ENCODE results near the gene RESP18. TPM values are rescaled to one million over a fixed set of nuclear protein-coding genes. Genes with fewer than 3 reads are reported as not detected.
"Not testable (repeated sequence)": the region's sequence is repeated elsewhere in the genome, so short reads cannot be mapped to it uniquely, and the experiment has no call there.

RESP18 gene
- total RNA-seq, 1 experiment from 2014 or later, result not detected

- Histone ChIP-seq H3K27me3 (peaks cover 3% of the 10 kb centered on the region; the same call in 1 of the 2 replicates), H3K36me3 (no peaks in the 10 kb centered on the region), H3K9me3 (no peaks in the 10 kb centered on the region), H3K4me3 (no peak overlapping the region)
- DNase-seq, result peak; percentile 75
Observed at GRCh38 chr2:219298759-219299371, 33.7 kb downstream of the RESP18 start.

DNA sequence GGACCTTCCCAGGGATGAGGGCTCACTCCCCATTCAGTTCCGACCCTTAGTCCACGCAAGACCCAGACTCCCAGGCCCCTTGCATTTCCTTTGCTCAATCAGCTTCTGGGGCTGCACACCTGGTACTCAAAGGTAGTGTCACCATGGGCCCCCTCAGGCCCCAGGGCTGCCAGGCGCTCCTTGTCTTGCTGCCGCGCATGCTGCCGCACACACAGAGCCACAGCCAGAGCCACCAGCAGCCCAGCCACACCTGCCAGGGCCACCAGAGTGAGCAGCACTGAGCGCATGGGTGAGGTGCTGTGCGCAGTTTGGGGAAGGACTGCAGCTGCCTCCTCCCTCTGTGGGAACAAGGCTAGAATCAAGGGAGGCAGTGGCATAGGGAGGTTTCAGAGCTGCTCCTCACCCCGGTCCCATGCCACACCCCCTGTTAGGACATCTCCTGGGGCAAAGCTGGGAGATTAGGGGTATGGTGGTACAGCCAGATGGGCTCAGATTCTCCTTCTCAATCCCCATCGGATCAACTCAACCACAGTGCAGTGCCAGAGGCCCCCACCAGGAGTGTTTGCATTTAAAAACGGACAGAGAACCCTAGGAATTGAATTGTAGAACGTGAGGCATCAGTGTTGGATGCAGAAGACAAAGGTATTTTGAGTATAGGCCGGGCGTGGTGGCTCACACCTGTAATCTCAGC lies 34.6 kb downstream of the RESP18 start:
- Histone ChIP-seq H3K9me3 (no peaks in the 10 kb centered on the region), H3K4me3 (no peak overlapping the region), H3K36me3 (no peaks in the 10 kb centered on the region), H3K27me3 (peaks cover 3% of the 10 kb centered on the region; the same call in 1 of the 2 replicates)
- DNase-seq, result no peak

DNA sequence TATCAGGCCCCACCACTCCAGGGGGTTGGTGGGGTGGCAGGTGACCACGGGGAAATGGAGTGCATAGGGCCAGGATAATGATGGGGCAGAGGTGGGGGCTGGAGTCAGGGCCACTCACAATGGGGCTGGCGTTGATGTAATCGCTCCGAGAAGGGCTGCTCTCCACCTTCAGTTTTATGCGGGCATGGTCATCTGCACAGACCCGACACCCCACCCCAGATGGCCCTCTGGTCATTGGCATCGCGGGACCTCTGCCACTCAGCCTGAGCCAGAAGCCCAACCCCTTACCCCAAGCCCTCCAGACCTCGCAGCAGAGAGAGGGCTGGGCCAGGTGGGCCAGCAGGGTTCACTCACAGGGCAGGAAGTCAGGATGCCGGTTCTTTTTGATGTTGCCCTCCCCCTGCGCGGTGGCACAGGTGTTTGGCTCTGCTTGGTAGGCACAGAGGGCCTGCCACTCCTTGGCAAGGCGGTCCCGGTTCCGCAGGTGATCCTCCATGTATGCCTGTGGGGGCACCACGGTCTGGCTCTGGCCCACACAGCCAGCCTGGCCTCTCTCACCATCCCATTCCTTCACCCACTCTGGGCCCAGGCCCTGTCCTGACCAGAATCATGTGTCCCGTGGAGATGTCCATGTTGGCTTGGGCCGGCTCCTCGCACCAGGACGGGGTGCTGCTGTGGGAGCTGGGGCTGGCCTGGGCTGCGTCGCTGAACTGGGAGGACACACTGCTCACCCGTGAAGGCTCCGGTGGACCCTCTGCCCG lies 35.7 kb downstream of the RESP18 start:
- no peaks in the 10 kb centered on the region for H3K9me3 ChIP-seq
- H3K27me3 ChIP-seq, result peaks cover 3% of the 10 kb centered on the region; the same call in 1 of the 2 replicates
- DNase-seq, result no peak
- H3K36me3 ChIP-seq, result no peaks in the 10 kb centered on the region
- no peak overlapping the region for H3K4me3 ChIP-seq

GRCh38 chr2:219296142-219296541 lies 36.4 kb downstream of the RESP18 start:
- H3K9me3 ChIP-seq, result no peaks in the 10 kb centered on the region
- H3K36me3 ChIP-seq, result no peaks in the 10 kb centered on the region
- H3K4me3 ChIP-seq, result no peak overlapping the region
- peaks cover under 1% of the 10 kb centered on the region; the same call in 1 of the 2 replicates for H3K27me3 ChIP-seq
- no peak for DNase-seq

DNA sequence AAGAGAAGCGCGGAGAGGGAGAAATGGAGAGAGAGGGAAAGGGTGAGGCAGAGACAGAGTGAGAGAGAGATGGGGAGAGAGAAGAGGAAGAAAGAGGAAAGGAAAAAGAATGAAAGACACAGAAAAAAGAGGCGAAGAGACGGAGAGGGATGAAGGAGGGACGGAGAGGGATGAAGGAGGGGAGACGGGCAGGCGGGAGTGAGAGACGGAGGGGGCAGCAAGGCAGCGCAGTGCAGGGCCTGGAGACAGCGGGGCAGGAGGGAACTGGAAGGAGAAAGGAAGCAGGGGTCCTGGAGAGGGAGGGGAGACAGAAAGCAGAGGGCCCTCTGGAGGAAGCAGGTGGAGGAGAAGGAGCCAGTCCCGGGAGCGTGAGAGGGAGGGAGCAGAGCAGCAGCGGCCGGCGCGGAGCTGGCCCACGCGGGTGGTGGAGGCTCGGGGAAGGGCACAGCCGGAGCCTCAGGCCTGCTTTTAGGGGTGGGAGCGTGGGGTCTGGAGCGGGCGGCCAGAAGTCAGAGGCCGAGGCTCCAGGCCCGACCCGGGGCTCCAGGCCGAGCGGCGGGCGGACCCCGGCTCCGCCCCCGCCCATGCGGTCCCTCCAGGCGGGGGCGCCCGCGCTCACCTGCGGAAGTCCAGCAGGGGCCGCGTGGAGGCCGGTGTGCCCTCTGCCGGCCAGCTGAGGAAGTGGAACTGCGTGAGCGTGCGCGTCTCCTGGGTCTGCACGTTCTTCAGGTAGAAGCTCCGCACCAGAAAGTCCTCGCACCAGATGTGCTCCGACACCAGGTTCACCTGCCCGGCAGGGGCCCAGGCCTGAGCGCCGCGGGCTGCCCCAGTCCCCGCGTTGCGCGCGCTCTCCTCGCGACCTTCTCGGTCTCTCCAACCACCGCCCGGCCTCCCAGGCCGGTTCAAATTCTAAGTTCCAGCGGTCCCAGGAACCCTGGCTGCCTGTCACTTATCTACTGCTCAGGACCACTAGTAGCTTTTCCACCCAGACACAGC lies 37.9 kb downstream of the RESP18 start:
- H3K4me3 ChIP-seq, result peak overlapping the region; percentile 32
- no peaks in the 10 kb centered on the region for H3K9me3 ChIP-seq
- DNase-seq, result peak; percentile 74
- H3K36me3 ChIP-seq, result no peaks in the 10 kb centered on the region
- H3K27me3 ChIP-seq, result no peaks in the 10 kb centered on the region

GRCh38 chr2:219293736-219294231 lies 38.8 kb downstream of the RESP18 start:
- DNase-seq, result no peak
- no peaks in the 10 kb centered on the region for H3K27me3 ChIP-seq
- H3K36me3 ChIP-seq, result no peaks in the 10 kb centered on the region
- H3K9me3 ChIP-seq, result no peaks in the 10 kb centered on the region
- H3K4me3 ChIP-seq, result no peak overlapping the region

DNA sequence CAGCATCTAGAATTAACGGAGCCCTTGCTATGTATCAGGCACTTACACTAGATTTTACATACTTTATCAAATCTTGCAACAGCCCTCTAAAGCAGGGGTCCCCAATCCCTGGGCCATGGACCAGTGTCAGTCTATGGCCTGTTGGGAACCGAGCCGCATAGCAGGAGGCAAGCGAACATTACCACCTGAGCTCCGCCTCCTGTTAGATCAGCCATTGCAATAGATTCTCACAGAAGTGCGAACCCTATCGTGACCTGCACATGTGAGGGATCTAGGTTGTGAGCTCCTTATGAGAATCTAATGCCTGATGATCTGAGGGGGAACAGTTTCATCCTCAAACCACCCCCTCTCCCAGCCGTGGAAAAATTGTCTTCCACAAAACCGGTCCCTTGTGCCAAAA lies 39.9 kb downstream of the RESP18 start:
- Histone ChIP-seq H3K36me3 (no peaks in the 10 kb centered on the region), H3K4me3 (no peak overlapping the region), H3K27me3 (no peaks in the 10 kb centered on the region), H3K9me3 (no peaks in the 10 kb centered on the region)
- no peak for DNase-seq

DNA sequence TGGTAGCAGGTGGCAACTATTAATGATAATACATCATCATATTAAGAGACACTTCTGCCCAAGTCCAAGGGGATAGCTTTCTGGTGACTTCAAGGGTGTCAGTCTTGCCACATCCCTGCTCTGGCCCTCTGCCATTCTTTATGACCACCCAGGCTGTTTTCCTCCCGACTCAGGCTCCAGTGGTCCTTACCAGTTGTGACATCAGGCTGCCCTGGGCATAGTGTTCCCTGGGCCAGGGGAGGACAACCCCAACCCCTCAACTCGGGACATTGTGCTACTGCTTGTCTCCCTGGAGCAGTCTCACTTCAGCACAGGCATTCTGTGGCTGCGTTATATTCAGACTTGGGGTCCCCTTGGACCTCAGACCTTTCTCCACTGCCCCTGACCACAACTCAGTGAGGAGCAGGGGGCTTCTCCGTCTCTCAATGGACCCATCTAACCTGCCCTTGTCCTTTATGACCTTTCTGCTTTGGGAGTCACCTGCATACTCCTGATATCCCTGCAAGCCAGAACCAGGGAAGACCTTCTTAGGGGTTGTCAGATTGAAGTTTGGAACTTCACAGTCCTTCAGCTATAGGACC lies 40.5 kb downstream of the RESP18 start:
- Histone ChIP-seq H3K4me3 (no peak overlapping the region), H3K9me3 (no peaks in the 10 kb centered on the region), H3K27me3 (no peaks in the 10 kb centered on the region), H3K36me3 (peaks cover 1% of the 10 kb centered on the region; the same call in 1 of the 2 replicates)
- DNase-seq, result no peak

GRCh38 chr2:219291394-219291793 lies 41.1 kb downstream of the RESP18 start:
- no peak overlapping the region for H3K4me3 ChIP-seq
- H3K36me3 ChIP-seq, result peaks cover 4% of the 10 kb centered on the region; the same call in 1 of the 2 replicates
- H3K9me3 ChIP-seq, result no peaks in the 10 kb centered on the region
- no peak for DNase-seq
- H3K27me3 ChIP-seq, result no peaks in the 10 kb centered on the region

GRCh38 chr2:219290381-219291171 lies 42.0 kb downstream of the RESP18 start:
- Histone ChIP-seq H3K4me3 (no peak overlapping the region), H3K36me3 (peaks cover 7% of the 10 kb centered on the region), H3K27me3 (no peaks in the 10 kb centered on the region), H3K9me3 (no peaks in the 10 kb centered on the region)
- no peak for DNase-seq

DNA sequence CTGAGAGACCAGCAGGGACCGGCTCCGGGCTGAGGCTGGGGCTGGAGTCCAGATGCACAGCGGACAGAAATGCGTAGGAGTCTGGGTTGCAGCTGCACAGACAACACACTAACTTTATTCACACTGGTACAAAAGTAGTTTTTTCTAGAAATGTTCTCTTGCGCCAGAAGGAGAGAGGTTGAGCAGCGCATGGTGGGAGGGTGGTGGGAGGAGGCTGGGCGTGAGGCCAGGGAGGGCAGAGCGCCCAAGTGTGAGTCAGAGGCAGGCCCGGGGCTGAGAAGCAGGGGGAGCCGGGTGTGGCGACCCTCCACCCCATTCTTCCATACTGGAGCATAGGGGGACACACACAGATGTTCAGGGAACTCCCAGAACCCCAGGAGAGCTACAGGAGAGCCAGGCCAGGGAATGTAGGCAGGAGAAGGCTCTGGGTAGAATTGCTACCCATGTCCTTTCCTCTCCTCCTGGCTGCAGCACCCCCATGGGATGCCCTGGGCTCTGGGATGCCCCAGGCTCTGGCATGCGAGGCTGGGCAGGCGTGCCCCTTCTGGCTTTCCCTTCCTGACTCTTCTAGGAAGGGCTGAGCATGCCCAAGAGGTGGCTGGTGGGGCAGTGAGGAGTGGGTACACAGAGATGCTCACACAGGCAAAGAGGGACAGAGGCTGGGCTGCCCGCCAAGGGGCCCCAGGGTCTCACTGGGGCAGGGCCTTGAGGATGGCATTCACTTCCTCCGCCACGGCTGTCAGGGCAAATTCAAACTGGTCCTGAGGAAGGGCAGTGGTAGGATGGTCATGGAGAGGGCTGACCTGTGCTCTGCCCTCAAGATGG lies 42.8 kb downstream of the RESP18 start:
- peaks cover 11% of the 10 kb centered on the region for H3K36me3 ChIP-seq
- no peak overlapping the region for H3K4me3 ChIP-seq
- peak; percentile 85 for DNase-seq
- no peaks in the 10 kb centered on the region for H3K27me3 ChIP-seq
- no peaks in the 10 kb centered on the region for H3K9me3 ChIP-seq

- no peaks in the 10 kb centered on the region for H3K27me3 ChIP-seq
- no peak for DNase-seq
- H3K4me3 ChIP-seq, result no peak overlapping the region
- H3K9me3 ChIP-seq, result no peaks in the 10 kb centered on the region
- H3K36me3 ChIP-seq, result peaks cover 11% of the 10 kb centered on the region
Observed at GRCh38 chr2:219289195-219289536, 43.4 kb downstream of the RESP18 start.

DNA sequence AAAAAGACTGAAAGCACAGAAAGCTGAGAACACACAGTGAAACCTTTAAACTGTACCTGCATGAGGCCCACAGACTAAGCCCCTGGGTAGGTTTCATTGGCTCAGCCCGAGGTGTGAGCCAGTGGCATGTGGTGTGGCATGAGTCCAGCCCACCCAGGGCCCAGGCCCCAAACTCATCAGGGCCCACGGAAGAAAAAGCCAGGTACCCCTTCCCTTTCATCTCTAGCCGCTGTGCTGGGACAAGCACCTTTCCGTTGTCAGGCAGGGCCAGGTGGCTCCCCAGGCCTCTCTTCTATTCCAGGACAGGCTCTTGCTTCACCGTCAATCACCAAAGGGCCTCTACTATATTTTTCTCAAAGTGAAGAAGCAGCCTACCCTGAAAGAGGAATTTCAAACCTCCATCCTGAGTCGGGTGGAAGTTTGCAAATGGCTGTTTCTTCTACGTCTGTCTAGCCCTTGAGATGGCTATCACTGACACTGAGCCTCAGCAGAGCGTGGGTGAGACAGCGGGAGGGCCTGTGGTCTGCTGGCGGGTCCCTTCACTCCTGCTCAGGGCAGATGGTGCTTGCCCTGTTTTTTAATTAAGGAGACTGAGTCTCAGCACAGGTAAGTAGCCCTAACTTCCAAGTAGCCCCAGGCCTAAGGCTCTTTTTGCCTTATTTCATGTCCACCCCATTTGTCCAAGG lies 44.8 kb downstream of the RESP18 start:
- no peaks in the 10 kb centered on the region for H3K9me3 ChIP-seq
- peaks cover 17% of the 10 kb centered on the region for H3K36me3 ChIP-seq
- no peak overlapping the region for H3K4me3 ChIP-seq
- no peaks in the 10 kb centered on the region for H3K27me3 ChIP-seq
- no peak for DNase-seq

DNA sequence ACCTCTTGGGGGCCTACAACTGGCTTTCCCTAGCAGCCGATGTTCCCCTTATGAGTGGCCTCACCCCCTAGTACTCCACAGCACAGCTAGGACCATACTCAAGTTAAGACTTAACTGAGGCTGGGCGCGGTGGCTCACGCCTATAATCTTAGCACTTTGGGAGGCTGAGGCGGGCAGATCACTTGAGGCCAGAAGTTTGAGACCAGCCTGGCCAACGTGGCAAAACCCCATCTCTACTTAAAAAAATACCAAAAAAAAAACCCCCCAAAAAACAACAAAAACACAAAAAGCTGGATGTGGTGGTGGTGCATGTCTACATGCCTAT lies 45.5 kb downstream of the RESP18 start:
- not testable (repeated sequence) for DNase-seq, H3K27me3 ChIP-seq, H3K4me3 ChIP-seq, H3K9me3 ChIP-seq
- H3K36me3 ChIP-seq, result peaks cover 20% of the 10 kb centered on the region

All from MG63 (cell line).